HepG2 (cell line): ENCODE data around the gene B9D2. TPM values are rescaled to one million over a fixed set of nuclear protein-coding genes. Genes with fewer than 3 reads are reported as not detected.

Experiments used
- CAMTA2 ChIP-seq: sonication (generic); formaldehyde crosslinking; IDR thresholded peaks from 2 replicates; pipeline ENCODE4 v1.4.0; 2020; ENCODE audit warnings: mild to moderate bottlenecking, missing genetic modification reagents, borderline replicate concordance
- FOSL1 ChIP-seq: sonication (generic); formaldehyde crosslinking; IDR thresholded peaks from 2 replicates; pipeline ENCODE4 v1.9.0; 2021; ENCODE audit warnings: missing genetic modification reagents, borderline replicate concordance
- FOXK1 ChIP-seq: sonication (generic); formaldehyde crosslinking; IDR thresholded peaks from 2 replicates; pipeline ENCODE4 v1.4.0; 2020; ENCODE audit warnings: low read depth, missing genetic modification reagents, borderline replicate concordance
- HDAC1 ChIP-seq: sonication (generic); formaldehyde crosslinking; IDR thresholded peaks from 2 replicates; pipeline ENCODE4 v1.5.1; 2020; ENCODE audit warnings: mild to moderate bottlenecking, missing genetic modification reagents
- MAFF ChIP-seq: IDR thresholded peaks from 2 replicates; pipeline ENCODE4 v1.6.1; 2011; ENCODE audit warnings: low read depth, low read length, improper control_type of control experiment
- MTA3 ChIP-seq: sonication (generic); formaldehyde crosslinking; IDR thresholded peaks from 2 replicates; pipeline ENCODE4 v1.4.0; 2020; ENCODE audit warnings: missing genetic modification reagents
- TCF7L2 ChIP-seq: IDR thresholded peaks from 2 replicates; pipeline ENCODE4 v1.6.1; 2011; ENCODE audit warnings: mild to moderate bottlenecking, low read depth, low read length, moderate library complexity
- ZBTB25 ChIP-seq: IDR thresholded peaks from 2 replicates; pipeline ENCODE4 v1.6.1; 2018; ENCODE audit warnings: missing genetic modification reagents
- ZBTB38 ChIP-seq: sonication (generic); formaldehyde crosslinking; IDR thresholded peaks from 2 replicates; pipeline ENCODE4 v1.5.1; 2020; ENCODE audit warnings: mild to moderate bottlenecking, missing genetic modification reagents
- ZFP36L1 ChIP-seq: sonication (generic); formaldehyde crosslinking; IDR thresholded peaks from 2 replicates; pipeline ENCODE4 v1.8.0; 2022; ENCODE audit warnings: mild to moderate bottlenecking, missing genetic modification reagents, moderate library complexity
- ZNF136 ChIP-seq: sonication (generic); formaldehyde crosslinking; IDR thresholded peaks from 2 replicates; pipeline ENCODE4 v1.8.1; 2022; ENCODE audit warnings: low read depth, mild to moderate bottlenecking, moderate library complexity, missing genetic modification reagents
- ZNF543 ChIP-seq: sonication (generic); formaldehyde crosslinking; IDR thresholded peaks from 2 replicates; pipeline ENCODE4 v1.4.0; 2020; ENCODE audit warnings: mild to moderate bottlenecking, missing genetic modification reagents
- ZNF562 ChIP-seq: sonication (generic); formaldehyde crosslinking; IDR thresholded peaks from 2 replicates; pipeline ENCODE4 v1.8.0; 2022; ENCODE audit warnings: missing genetic modification reagents, borderline replicate concordance
- ZUFSP ChIP-seq: sonication (generic); formaldehyde crosslinking; IDR thresholded peaks from 2 replicates; pipeline ENCODE4 v1.9.0; 2021; ENCODE audit warnings: missing genetic modification reagents, mild to moderate bottlenecking, borderline replicate concordance
- polyA plus RNA-seq, 8 experiments: library from polyadenylated mRNA; depleted of rRNA in 3 of 8; stranded (reverse) in 7 of 8; unstranded in 1 of 8; fragments of >200 nt; fragmentation: Illumina TruSeq in 4 of 8; extraction: Trizol in 4 of 8; gene quantifications; 2 replicates each; pipeline versions ENCODE4 v1.2.1 to v1.2.3, GENCODE V29; 2011 to 2016; ENCODE audit warnings: low read depth in 4 of 8, missing spikeins in 1 of 8, mixed read lengths in 1 of 8; ENCODE audit not compliant: insufficient read depth in 1 of 8
- total RNA-seq, 5 experiments: library from RNA; depleted of rRNA; stranded (reverse); fragments of >200 nt; fragmentation: Illumina TruSeq; extraction: Trizol; gene quantifications; 2 replicates each; pipeline ENCODE4 v1.2.3, GENCODE V29; 2016; ENCODE audit warnings: low read depth in 1 of 5
- TF ChIP-seq, protein P1 (sequence below): IDR thresholded peaks from 2 replicates; pipeline ENCODE4 v1.4.0; 2020; ENCODE audit warnings: mild to moderate bottlenecking, missing genetic modification reagents
- TF ChIP-seq, protein P2 (sequence below): sonication (generic); formaldehyde crosslinking; conservative IDR thresholded peaks from 2 replicates; pipeline ENCODE4 v1.5.0; 2020; ENCODE audit warnings: missing genetic modification reagents
- TF ChIP-seq, protein P3 (sequence below): sonication (generic); formaldehyde crosslinking; IDR thresholded peaks from 2 replicates; pipeline ENCODE4 v1.4.0; 2020; ENCODE audit warnings: missing genetic modification reagents

B9D2 gene
- total and polyA plus RNA-seq, 2 of the 13 experiments (the other 11 are each of a cell fraction or from before 2014, with no cell fraction given): 3.1 to 4.4 TPM

GRCh38 chr19:41363753-41364523 lies at the start of gene B9D2 (continued):
- TF ChIP-seq HDAC1 (CRISPR knock-in tag) (peak; percentile 57), ZUFSP (CRISPR knock-in tag) (no peak), MTA3 (CRISPR knock-in tag) (no peak), ZBTB25 (CRISPR knock-in tag) (no peak), ZNF562 (CRISPR knock-in tag) (no peak), ZNF543 (no peak), TCF7L2 (no peak), FOSL1 (no peak), ZFP36L1 (CRISPR knock-in tag) (no peak), CAMTA2 (CRISPR knock-in tag) (no peak), ZBTB38 (CRISPR knock-in tag) (no peak), FOXK1 (0 out of 2 replicates have a peak, but pooled peaks have one; percentile 11), ZNF136 (CRISPR knock-in tag) (peak; percentile 67; the same call in 1 of the 2 replicates), MAFF (no peak)
- TF ChIP-seq, protein P1, sequence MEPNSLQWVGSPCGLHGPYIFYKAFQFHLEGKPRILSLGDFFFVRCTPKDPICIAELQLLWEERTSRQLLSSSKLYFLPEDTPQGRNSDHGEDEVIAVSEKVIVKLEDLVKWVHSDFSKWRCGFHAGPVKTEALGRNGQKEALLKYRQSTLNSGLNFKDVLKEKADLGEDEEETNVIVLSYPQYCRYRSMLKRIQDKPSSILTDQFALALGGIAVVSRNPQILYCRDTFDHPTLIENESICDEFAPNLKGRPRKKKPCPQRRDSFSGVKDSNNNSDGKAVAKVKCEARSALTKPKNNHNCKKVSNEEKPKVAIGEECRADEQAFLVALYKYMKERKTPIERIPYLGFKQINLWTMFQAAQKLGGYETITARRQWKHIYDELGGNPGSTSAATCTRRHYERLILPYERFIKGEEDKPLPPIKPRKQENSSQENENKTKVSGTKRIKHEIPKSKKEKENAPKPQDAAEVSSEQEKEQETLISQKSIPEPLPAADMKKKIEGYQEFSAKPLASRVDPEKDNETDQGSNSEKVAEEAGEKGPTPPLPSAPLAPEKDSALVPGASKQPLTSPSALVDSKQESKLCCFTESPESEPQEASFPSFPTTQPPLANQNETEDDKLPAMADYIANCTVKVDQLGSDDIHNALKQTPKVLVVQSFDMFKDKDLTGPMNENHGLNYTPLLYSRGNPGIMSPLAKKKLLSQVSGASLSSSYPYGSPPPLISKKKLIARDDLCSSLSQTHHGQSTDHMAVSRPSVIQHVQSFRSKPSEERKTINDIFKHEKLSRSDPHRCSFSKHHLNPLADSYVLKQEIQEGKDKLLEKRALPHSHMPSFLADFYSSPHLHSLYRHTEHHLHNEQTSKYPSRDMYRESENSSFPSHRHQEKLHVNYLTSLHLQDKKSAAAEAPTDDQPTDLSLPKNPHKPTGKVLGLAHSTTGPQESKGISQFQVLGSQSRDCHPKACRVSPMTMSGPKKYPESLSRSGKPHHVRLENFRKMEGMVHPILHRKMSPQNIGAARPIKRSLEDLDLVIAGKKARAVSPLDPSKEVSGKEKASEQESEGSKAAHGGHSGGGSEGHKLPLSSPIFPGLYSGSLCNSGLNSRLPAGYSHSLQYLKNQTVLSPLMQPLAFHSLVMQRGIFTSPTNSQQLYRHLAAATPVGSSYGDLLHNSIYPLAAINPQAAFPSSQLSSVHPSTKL (CRISPR knock-in tag): peak; percentile 23; the same call in 1 of the 2 replicates
- TF ChIP-seq, protein P2, sequence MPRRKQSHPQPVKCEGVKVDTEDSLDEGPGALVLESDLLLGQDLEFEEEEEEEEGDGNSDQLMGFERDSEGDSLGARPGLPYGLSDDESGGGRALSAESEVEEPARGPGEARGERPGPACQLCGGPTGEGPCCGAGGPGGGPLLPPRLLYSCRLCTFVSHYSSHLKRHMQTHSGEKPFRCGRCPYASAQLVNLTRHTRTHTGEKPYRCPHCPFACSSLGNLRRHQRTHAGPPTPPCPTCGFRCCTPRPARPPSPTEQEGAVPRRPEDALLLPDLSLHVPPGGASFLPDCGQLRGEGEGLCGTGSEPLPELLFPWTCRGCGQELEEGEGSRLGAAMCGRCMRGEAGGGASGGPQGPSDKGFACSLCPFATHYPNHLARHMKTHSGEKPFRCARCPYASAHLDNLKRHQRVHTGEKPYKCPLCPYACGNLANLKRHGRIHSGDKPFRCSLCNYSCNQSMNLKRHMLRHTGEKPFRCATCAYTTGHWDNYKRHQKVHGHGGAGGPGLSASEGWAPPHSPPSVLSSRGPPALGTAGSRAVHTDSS: no peak
- TF ChIP-seq, protein P3, sequence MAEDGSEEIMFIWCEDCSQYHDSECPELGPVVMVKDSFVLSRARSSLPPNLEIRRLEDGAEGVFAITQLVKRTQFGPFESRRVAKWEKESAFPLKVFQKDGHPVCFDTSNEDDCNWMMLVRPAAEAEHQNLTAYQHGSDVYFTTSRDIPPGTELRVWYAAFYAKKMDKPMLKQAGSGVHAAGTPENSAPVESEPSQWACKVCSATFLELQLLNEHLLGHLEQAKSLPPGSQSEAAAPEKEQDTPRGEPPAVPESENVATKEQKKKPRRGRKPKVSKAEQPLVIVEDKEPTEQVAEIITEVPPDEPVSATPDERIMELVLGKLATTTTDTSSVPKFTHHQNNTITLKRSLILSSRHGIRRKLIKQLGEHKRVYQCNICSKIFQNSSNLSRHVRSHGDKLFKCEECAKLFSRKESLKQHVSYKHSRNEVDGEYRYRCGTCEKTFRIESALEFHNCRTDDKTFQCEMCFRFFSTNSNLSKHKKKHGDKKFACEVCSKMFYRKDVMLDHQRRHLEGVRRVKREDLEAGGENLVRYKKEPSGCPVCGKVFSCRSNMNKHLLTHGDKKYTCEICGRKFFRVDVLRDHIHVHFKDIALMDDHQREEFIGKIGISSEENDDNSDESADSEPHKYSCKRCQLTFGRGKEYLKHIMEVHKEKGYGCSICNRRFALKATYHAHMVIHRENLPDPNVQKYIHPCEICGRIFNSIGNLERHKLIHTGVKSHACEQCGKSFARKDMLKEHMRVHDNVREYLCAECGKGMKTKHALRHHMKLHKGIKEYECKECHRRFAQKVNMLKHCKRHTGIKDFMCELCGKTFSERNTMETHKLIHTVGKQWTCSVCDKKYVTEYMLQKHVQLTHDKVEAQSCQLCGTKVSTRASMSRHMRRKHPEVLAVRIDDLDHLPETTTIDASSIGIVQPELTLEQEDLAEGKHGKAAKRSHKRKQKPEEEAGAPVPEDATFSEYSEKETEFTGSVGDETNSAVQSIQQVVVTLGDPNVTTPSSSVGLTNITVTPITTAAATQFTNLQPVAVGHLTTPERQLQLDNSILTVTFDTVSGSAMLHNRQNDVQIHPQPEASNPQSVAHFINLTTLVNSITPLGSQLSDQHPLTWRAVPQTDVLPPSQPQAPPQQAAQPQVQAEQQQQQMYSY (CRISPR knock-in tag): no peak
